PC-9 (cell line): ENCODE measurements around the gene EPHB4. TPM values are rescaled to one million over a fixed set of nuclear protein-coding genes. Genes with fewer than 3 reads are reported as not detected.
"Not testable (repeated sequence)": the region's sequence is repeated elsewhere in the genome, so short reads cannot be mapped to it uniquely, and the experiment has no call there.

ENCODE experiments used
- BruUV-seq: library from RNA; stranded (reverse); fragments of 400-500 nt; replicated peaks from 2 replicates; lab custom pipeline; 2021; lab: Mats Ljungman, UMichigan
- CTCF ChIA-PET: fragments of 300-600 bp; sonication (Branson Sonifier 250); formaldehyde crosslinking; loops from one replicate; lab custom pipeline; 2022; ENCODE audit warnings: antibody characterized with exemption; lab: Charles Lee
- POLR2A ChIA-PET: fragments of 300-600 bp; sonication (Branson Sonifier 250); formaldehyde crosslinking; loops from one replicate; lab custom pipeline; 2022; ENCODE audit warnings: antibody characterized with exemption; ENCODE audit not compliant: unreplicated experiment; lab: Charles Lee
- DNase-seq, 2 experiments: peaks; one replicate each; pipeline versions ENCODE4 v3.0.0 to v3.0.0-alpha.2; 2015 to 2022; ENCODE audit warnings: mixed read lengths in 1 of 2
- H2AFZ ChIP-seq: fragments of 200-600 bp; sonication (generic); 2 replicates; pipeline ENCODE4 v1.8.1; 2017; ENCODE audit warnings: antibody characterized with exemption
- H3F3A ChIP-seq: fragments of 200-600 bp; sonication (generic); 2 replicates; pipeline ENCODE4 v1.8.1; 2017; ENCODE audit warnings: antibody characterized with exemption, mild to moderate bottlenecking, low read depth; ENCODE audit not compliant: insufficient read depth
- H3K27ac ChIP-seq: fragments of 200-600 bp; sonication (generic); 2 replicates; pipeline ENCODE4 v1.6.1; 2016; ENCODE audit warnings: mixed run types
- H3K27me3 ChIP-seq: fragments of 200-600 bp; sonication (generic); 2 replicates; pipeline ENCODE4 v1.6.1; 2016; ENCODE audit warnings: low read depth, mixed run types; ENCODE audit not compliant: insufficient read depth
- H3K36me3 ChIP-seq: fragments of 200-600 bp; sonication (generic); 2 replicates; pipeline ENCODE4 v1.6.1; 2016; ENCODE audit warnings: low read depth, mixed run types
- H3K4me1 ChIP-seq: fragments of 200-600 bp; sonication (generic); replicated peaks from 2 replicates; pipeline ENCODE4 v1.6.1; 2016; ENCODE audit warnings: mixed run types; ENCODE audit not compliant: insufficient read depth
- H3K4me2 ChIP-seq: fragments of 200-600 bp; sonication (generic); 2 replicates; pipeline ENCODE4 v1.6.1; 2017; ENCODE audit warnings: mixed run types
- H3K4me3 ChIP-seq: fragments of 200-600 bp; sonication (generic); 2 replicates; pipeline ENCODE4 v1.6.1; 2016; ENCODE audit warnings: mixed run types
- H3K79me2 ChIP-seq: fragments of 200-600 bp; sonication (generic); 2 replicates; pipeline ENCODE4 v1.6.1; 2017; ENCODE audit warnings: low read depth, mixed run types
- H3K9me2 ChIP-seq: fragments of 200-600 bp; sonication (generic); 2 replicates; pipeline ENCODE4 v1.8.1; 2017; ENCODE audit warnings: mild to moderate bottlenecking; ENCODE audit not compliant: insufficient read depth
- H3K9me3 ChIP-seq: fragments of 200-600 bp; sonication (generic); 2 replicates; pipeline ENCODE4 v1.8.1; 2016; ENCODE audit warnings: low read depth; ENCODE audit not compliant: insufficient read depth
- H4K20me1 ChIP-seq: fragments of 200-600 bp; sonication (generic); 2 replicates; pipeline ENCODE4 v1.8.1; 2017; ENCODE audit not compliant: insufficient read depth
- EZH2 ChIP-seq: fragments of 200-600 bp; sonication (generic); IDR thresholded peaks from 2 replicates; pipeline ENCODE4 v1.8.0; 2017; ENCODE audit warnings: antibody characterized with exemption, low read depth
- intact Hi-C: fragments of 100-400 bp; cut with micrococcal nuclease; formaldehyde crosslinking; loops from one replicate; pipeline ENCODE4 v1.10.0; 2022; ENCODE audit not compliant: unreplicated experiment
- total RNA-seq: library from RNA; stranded (reverse); gene quantifications from 2 replicates; pipeline ENCODE4 v1.2.3, GENCODE V29; 2021
- TF ChIP-seq, protein P1 (sequence below): fragments of 200-600 bp; sonication (generic); conservative IDR thresholded peaks from 2 replicates; pipeline ENCODE4 v1.6.1; 2017; ENCODE audit warnings: mixed run types, antibody characterized with exemption, mild to moderate bottlenecking, moderate library complexity

The EPHB4 gene
- total RNA-seq, 1 experiment from 2014 or later: 79.4 TPM

DNA sequence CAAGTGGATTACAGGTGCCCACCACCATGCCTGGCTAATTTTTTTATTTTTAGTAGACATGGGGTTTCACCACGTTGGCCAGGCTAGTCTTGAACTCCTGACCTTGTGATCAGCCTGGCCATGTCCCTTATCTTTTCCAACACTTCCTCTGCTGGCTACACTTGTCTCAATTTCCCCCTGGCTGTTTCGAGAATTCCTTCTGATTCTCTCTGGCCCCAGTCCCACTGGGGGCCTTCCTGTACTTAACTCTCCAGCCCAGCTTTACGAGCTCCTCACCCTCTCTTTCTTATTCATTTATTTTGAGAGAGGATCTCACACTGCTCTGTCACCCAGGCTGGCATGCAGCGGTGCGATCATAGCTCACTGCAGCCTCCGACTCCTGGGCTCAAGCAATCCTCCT is 8.5 kb downstream of the EPHB4 start:
- no peaks in the 10 kb centered on the region for H3K4me1 ChIP-seq
- TF ChIP-seq, protein P1, sequence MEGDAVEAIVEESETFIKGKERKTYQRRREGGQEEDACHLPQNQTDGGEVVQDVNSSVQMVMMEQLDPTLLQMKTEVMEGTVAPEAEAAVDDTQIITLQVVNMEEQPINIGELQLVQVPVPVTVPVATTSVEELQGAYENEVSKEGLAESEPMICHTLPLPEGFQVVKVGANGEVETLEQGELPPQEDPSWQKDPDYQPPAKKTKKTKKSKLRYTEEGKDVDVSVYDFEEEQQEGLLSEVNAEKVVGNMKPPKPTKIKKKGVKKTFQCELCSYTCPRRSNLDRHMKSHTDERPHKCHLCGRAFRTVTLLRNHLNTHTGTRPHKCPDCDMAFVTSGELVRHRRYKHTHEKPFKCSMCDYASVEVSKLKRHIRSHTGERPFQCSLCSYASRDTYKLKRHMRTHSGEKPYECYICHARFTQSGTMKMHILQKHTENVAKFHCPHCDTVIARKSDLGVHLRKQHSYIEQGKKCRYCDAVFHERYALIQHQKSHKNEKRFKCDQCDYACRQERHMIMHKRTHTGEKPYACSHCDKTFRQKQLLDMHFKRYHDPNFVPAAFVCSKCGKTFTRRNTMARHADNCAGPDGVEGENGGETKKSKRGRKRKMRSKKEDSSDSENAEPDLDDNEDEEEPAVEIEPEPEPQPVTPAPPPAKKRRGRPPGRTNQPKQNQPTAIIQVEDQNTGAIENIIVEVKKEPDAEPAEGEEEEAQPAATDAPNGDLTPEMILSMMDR: no peak
- TF ChIP-seq EZH2: no peak
- H4K20me1 ChIP-seq: no peaks in the 10 kb centered on the region
- ChIA-PET POLR2A (interaction anchor here (0.6 kb wide), 1 partner anchor 55 kb away, joined by 5 read pairs; no protein-coding TSS in a partner anchor), CTCF (no interaction called here)
- H3K4me3 ChIP-seq: no peak overlapping the region
- DNase-seq: no peak
- no peaks in the 10 kb centered on the region for H3K79me2 ChIP-seq
- no peak overlapping the region for H2AFZ ChIP-seq
- H3K9me2 ChIP-seq: no peaks in the 10 kb centered on the region
- no peak overlapping the region for H3K27ac ChIP-seq
- intact Hi-C loops: no loop called here
- no TSS peak for BruUV-seq
- H3F3A ChIP-seq: no peaks in the 10 kb centered on the region
- H3K9me3 ChIP-seq: no peaks in the 10 kb centered on the region
- H3K27me3 ChIP-seq: no peaks in the 10 kb centered on the region
- no peaks in the 10 kb centered on the region for H3K36me3 ChIP-seq
- no peak overlapping the region for H3K4me2 ChIP-seq

DNA sequence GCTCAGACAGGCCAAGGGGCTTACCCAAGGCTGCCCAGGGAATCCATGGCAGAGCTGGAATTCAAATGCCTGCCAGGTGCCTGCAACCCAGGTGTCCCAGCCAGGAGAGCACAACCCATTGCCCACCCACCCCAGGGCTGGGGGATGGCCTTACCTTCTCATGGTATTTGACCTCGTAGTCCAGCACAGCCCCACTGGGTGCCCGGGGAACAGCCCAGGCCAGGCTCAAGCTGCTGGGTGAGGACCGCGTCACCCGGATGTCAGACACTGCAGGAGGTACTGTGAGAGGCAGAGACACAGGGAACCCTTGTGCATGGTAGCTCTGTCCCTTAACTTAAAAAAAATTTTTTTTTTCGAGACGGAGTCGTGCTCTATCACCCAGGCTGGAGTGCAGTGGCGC is 9.0 kb downstream of the EPHB4 start:
- no peaks in the 10 kb centered on the region for H3F3A ChIP-seq
- H3K4me3 ChIP-seq: no peak overlapping the region
- no TSS peak for BruUV-seq
- TF ChIP-seq EZH2: no peak
- TF ChIP-seq, protein P1: no peak
- CTCF ChIA-PET: interaction anchor here (0.6 kb wide), 1 partner anchor 230 kb away, joined by 3 read pairs; no protein-coding TSS in a partner anchor
- no peaks in the 10 kb centered on the region for H3K36me3 ChIP-seq
- H3K4me2 ChIP-seq: no peak overlapping the region
- no peaks in the 10 kb centered on the region for H3K9me2 ChIP-seq
- no peaks in the 10 kb centered on the region for H3K9me3 ChIP-seq
- H3K4me1 ChIP-seq: no peaks in the 10 kb centered on the region
- POLR2A ChIA-PET: interaction anchor here (0.6 kb wide), 1 partner anchor 55 kb away, joined by 5 read pairs; no protein-coding TSS in a partner anchor
- no peak overlapping the region for H2AFZ ChIP-seq
- no peaks in the 10 kb centered on the region for H3K27me3 ChIP-seq
- DNase-seq: no peak
- no peak overlapping the region for H3K27ac ChIP-seq
- H3K79me2 ChIP-seq: no peaks in the 10 kb centered on the region
- intact Hi-C loops: no loop called here
- no peaks in the 10 kb centered on the region for H4K20me1 ChIP-seq

DNA sequence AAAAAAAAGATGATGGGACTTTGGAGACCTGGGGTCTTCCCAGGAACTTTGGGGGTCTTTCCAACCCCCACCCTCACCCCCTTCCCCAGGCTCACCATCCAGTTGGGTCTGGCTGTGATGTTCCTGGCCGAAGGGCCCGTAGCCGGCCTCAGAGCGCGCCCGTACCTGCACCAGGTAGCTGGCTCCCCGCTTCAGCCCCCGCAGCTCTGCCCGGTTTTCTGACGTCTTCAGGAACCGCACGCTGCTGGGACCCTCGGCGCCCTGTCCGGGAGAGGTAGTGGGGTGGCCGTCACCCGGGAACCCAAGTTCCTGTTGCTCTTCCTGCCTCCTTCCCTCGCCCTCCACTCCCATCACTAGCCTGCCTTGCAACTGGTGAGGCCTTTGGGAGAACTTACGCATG is 10.2 kb downstream of the EPHB4 start:
- ChIA-PET CTCF (no interaction called here), POLR2A (no interaction called here)
- no peaks in the 10 kb centered on the region for H3F3A ChIP-seq
- no peak for DNase-seq
- H3K79me2 ChIP-seq: no peaks in the 10 kb centered on the region
- H3K9me3 ChIP-seq: no peaks in the 10 kb centered on the region
- H2AFZ ChIP-seq: no peak overlapping the region
- H3K27me3 ChIP-seq: no peaks in the 10 kb centered on the region
- intact Hi-C loops: no loop called here
- H3K27ac ChIP-seq: no peak overlapping the region
- H3K9me2 ChIP-seq: no peaks in the 10 kb centered on the region
- no peak overlapping the region for H3K4me3 ChIP-seq
- no peaks in the 10 kb centered on the region for H4K20me1 ChIP-seq
- H3K36me3 ChIP-seq: no peaks in the 10 kb centered on the region
- no peak for TF ChIP-seq EZH2
- TF ChIP-seq, protein P1: no peak
- H3K4me1 ChIP-seq: no peaks in the 10 kb centered on the region
- no TSS peak for BruUV-seq
- H3K4me2 ChIP-seq: no peak overlapping the region

DNA sequence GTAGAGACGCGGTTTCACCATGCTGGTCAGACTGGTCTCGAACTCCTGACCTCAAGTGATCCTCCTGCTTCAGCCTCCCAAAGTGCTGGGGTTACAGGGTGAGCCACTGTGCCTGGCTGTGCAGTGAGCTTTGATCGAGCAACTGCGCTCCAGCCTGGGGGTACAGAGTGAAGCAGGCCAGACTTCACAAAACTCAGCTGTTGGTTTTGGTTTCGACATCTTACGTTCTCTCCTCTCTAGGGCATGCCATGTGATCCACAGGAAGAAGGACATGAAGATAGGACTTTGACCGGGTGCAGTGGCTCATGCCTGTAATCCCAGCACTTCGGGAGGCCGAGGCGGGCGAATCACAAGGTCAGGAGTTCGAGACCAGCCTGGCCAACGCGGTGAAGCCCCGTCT is 10.8 kb downstream of the EPHB4 start:
- H3K9me3 ChIP-seq, H3F3A ChIP-seq, H3K27me3 ChIP-seq, H4K20me1 ChIP-seq, DNase-seq, H3K27ac ChIP-seq, POLR2A ChIA-PET, H3K4me1 ChIP-seq, H3K4me3 ChIP-seq, intact Hi-C loops, CTCF ChIA-PET, H3K36me3 ChIP-seq, H3K9me2 ChIP-seq, BruUV-seq, H2AFZ ChIP-seq, H3K79me2 ChIP-seq, H3K4me2 ChIP-seq: not testable (repeated sequence)
